Measurements from ENCODE around the gene USP7. TPM values are rescaled to one million over a fixed set of nuclear protein-coding genes. Genes with fewer than 3 reads are reported as not detected.
A peak's percentile ranks its signal among the peaks of the same experiment; 100 is the strongest.

The USP7 gene
- polyA plus RNA-seq, 1 of the 3 experiments (the other 2 are of a cell fraction): 8.6 TPM

- Histone ChIP-seq H2AFZ (ENCODE audit: low read depth) (no peak overlapping the region), H3K9me3 (no peaks in the 10 kb centered on the region), H3F3A (replicated peaks; ENCODE audit: insufficient read depth) (peaks cover 52% of the 10 kb centered on the region), H3K9me2 (no peaks in the 10 kb centered on the region), H3K4me3 (ENCODE audit: low read depth in 2 of 2, low read length in 1 of 2) (no peak overlapping the region), H3K27ac (ENCODE audit: low read depth in 2 of 2, low read length in 1 of 2) (peak overlapping the region in 1 of 2 experiments; percentile 12; a peak in 1 of 4 replicates), H3K36me3 (replicated peaks in 1 of 2; ENCODE audit: control insufficient read depth in 1 of 2, insufficient read depth in 2 of 2, low read length in 1 of 2) (peaks cover 28 to 41% of the 10 kb centered on the region in 2 experiments), H3K9ac (no peak overlapping the region), H4K20me1 (ENCODE audit: insufficient read depth) (peaks cover 32% of the 10 kb centered on the region), H3K27me3 (ENCODE audit: insufficient read depth) (no peaks in the 10 kb centered on the region), H3K4me2 (no peak overlapping the region), H3K4me1 (ENCODE audit: control insufficient read depth in 1 of 2, insufficient read depth in 2 of 2, low read depth in 1 of 2, low read length in 1 of 2) (peaks cover 9 to 21% of the 10 kb centered on the region in 2 experiments; a peak in 3 of 4 replicates), H3K79me2 (ENCODE audit: insufficient read depth) (peaks cover 11% of the 10 kb centered on the region; the same call in 1 of the 2 replicates)
- TF ChIP-seq IRF3 (IDR thresholded peaks at IDR 0.05; ENCODE audit: low read depth, low read length) (no peak), ELF1 (IDR thresholded peaks at IDR 0.05) (no peak), NFIC (IDR thresholded peaks at IDR 0.05; ENCODE audit: borderline replicate concordance) (no peak), EZH2phosphoT487 (IDR thresholded peaks at IDR 0.05; ENCODE audit: borderline replicate concordance, low read depth) (no peak), RAD21 (IDR thresholded peaks at IDR 0.05; ENCODE audit: low read length) (no peak), JUND (IDR thresholded peaks at IDR 0.05) (no peak), MXI1 (IDR thresholded peaks at IDR 0.05; ENCODE audit: low read depth, low read length) (no peak), RFX5 (IDR thresholded peaks at IDR 0.05; ENCODE audit: low read length) (no peak), YY1 (IDR thresholded peaks at IDR 0.05; ENCODE audit: low read depth) (no peak), EP300 (IDR thresholded peaks at IDR 0.05; ENCODE audit: borderline replicate concordance in 1 of 2, low read depth in 1 of 2, low read length in 1 of 2) (no peak), MEF2A (IDR thresholded peaks at IDR 0.05; ENCODE audit: borderline replicate concordance, low read depth) (no peak), POLR2AphosphoS5 (IDR thresholded peaks at IDR 0.05; ENCODE audit: low read depth, low read length) (no peak), USF1 (IDR thresholded peaks at IDR 0.05; ENCODE audit: borderline replicate concordance, low read depth) (no peak), ZBTB33 (IDR thresholded peaks at IDR 0.05; ENCODE audit: borderline replicate concordance, low read depth) (no peak), TCF12 (IDR thresholded peaks at IDR 0.05) (no peak), SIN3A (IDR thresholded peaks at IDR 0.05; ENCODE audit: borderline replicate concordance, low read depth, low read length) (no peak)
- 76% methylated on average over 8 of the region's 8 CpGs for WGBS (ENCODE audit: low lambda C conversion rate)
- no peak for DNase-seq
- ChIA-PET POLR2A (interaction anchor here (0.6 to 1.4 kb wide), 2 partner anchors 9 to 10 kb away, joined by 3 to 5 read pairs; no protein-coding TSS in a partner anchor), CTCF (interaction anchor here (0.7 to 1.4 kb wide), 2 partner anchors 11 to 157 kb away, joined by 3 to 7 read pairs; no protein-coding TSS in a partner anchor)
These were observed 111.2 kb downstream of the USP7 start for GRCh38 chr16:8852534-8852933.
